Body of pancreas (tissue), 4 donors: ENCODE measurements around the gene UBR1. TPM values are rescaled to one million over a fixed set of nuclear protein-coding genes. Genes with fewer than 3 reads are reported as not detected.

Experiments
- ATAC-seq: fragments of 150-250 bp; one replicate; pipeline ENCODE4 v1.9.1; 2016
- DNase-seq, 4 donors: peaks; one replicate each; pipeline ENCODE4 v3.0.0-alpha.2; 2019
- H3K27ac ChIP-seq, 4 donors: fragments of 200-600 bp; sonication (generic); 1 replicate in 3 of 4; 2 replicates in 1 of 4; pipeline versions ENCODE4 v1.5.1 to v1.6.1; 2016 to 2019; ENCODE audit warnings: mild to moderate bottlenecking in 1 of 4, mixed read lengths in 1 of 4, moderate library complexity in 1 of 4
- H3K27me3 ChIP-seq, 2 donors: fragments of 200-600 bp; sonication (generic); one replicate each; pipeline ENCODE4 v1.6.0; 2016; ENCODE audit warnings: mild to moderate bottlenecking in 1 of 2
- H3K36me3 ChIP-seq, 2 donors: fragments of 200-600 bp; sonication (generic); replicated peaks in 1 of 2; 2 replicates each; pipeline ENCODE4 v1.5.1; 2016; ENCODE audit warnings: low read depth in 2 of 2; ENCODE audit not compliant: insufficient read depth in 1 of 2
- H3K4me1 ChIP-seq: fragments of 200-600 bp; sonication (generic); one replicate; pipeline ENCODE4 v1.6.0; 2016
- H3K4me3 ChIP-seq, 2 donors: fragments of 200-600 bp; sonication (generic); 1 replicate in 1 of 2; 2 replicates in 1 of 2; pipeline ENCODE4 v1.5.1; 2016 to 2019
- H3K9me3 ChIP-seq, 3 donors: fragments of 200-600 bp; sonication (generic); 1 replicate in 2 of 3; 2 replicates in 1 of 3; pipeline ENCODE4 v1.5.1; 2016
- POLR2A ChIP-seq, 3 donors: fragments of 450-650 bp; IDR thresholded peaks; one replicate each; pipeline ENCODE4 v1.6.1; 2016; ENCODE audit warnings: antibody characterized with exemption in 3 of 3, mild to moderate bottlenecking in 2 of 3
- WGBS, 2 donors: methylation state at CpG; one replicate each; pipeline ENCODE4 v1.1.5; 2017; 5-methylcytosine and 5-hydroxymethylcytosine counted together
- intact Hi-C: fragments of 100-400 bp; cut with DNase I; formaldehyde crosslinking; loops from one replicate; pipeline ENCODE4 v1.15.1; 2023
- total RNA-seq, 2 donors: library from RNA; depleted of rRNA; stranded (reverse); fragments of >200 nt; gene quantifications; one replicate each; pipeline ENCODE4 v1.1.0, GENCODE V29; 2016
- TF ChIP-seq, protein P1 (sequence below), 7 experiments: fragments of 450-650 bp in 4 of 7; fragments of 200-600 bp in 3 of 7; sonication (generic) in 3 of 7; IDR thresholded peaks; one replicate each; pipeline ENCODE4 v1.5.1; 2016 to 2019; ENCODE audit warnings: antibody characterized with exemption in 7 of 7

Gene UBR1
- total RNA-seq, 2 donors from 2014 or later = 18.5 to 29.3 TPM

DNA sequence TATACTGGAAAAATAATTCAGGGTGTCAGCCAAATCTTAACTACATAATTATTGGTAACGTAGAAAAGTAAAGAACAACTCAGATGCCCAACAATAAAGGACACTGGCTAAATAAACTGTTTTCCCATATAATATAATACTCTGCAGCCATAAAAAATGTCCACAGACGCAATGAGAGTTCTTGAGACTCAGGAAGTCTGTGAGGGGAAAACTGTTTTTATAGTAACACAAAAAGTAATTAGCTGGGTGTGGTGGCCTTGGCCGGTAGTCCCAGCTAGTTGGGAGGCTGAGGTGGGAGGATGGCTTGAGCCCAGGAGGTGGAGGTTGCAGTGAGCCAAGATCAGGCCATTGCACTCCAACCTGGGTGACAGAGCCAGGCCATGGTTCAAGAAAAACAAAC lies 5.5 kb upstream of the UBR1 start:
- H3K27me3 ChIP-seq = no peaks in the 10 kb centered on the region
- DNase-seq (no peak), ATAC-seq (no peak)
- intact Hi-C loops = no loop called here
- H3K9me3 ChIP-seq = no peaks in the 10 kb centered on the region
- H3K36me3 ChIP-seq = no peaks in the 10 kb centered on the region
- TF ChIP-seq, protein P1, sequence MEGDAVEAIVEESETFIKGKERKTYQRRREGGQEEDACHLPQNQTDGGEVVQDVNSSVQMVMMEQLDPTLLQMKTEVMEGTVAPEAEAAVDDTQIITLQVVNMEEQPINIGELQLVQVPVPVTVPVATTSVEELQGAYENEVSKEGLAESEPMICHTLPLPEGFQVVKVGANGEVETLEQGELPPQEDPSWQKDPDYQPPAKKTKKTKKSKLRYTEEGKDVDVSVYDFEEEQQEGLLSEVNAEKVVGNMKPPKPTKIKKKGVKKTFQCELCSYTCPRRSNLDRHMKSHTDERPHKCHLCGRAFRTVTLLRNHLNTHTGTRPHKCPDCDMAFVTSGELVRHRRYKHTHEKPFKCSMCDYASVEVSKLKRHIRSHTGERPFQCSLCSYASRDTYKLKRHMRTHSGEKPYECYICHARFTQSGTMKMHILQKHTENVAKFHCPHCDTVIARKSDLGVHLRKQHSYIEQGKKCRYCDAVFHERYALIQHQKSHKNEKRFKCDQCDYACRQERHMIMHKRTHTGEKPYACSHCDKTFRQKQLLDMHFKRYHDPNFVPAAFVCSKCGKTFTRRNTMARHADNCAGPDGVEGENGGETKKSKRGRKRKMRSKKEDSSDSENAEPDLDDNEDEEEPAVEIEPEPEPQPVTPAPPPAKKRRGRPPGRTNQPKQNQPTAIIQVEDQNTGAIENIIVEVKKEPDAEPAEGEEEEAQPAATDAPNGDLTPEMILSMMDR (IDR thresholded peaks at IDR 0.05) = no peak
- no peak for TF ChIP-seq POLR2A (IDR thresholded peaks at IDR 0.05)
- WGBS, 2 donors = 85 to 87% methylated on average over 3 of the region's 3 CpGs
- no peak overlapping the region for H3K27ac ChIP-seq
- H3K4me3 ChIP-seq = no peak overlapping the region
- H3K4me1 ChIP-seq = no peaks in the 10 kb centered on the region

DNA sequence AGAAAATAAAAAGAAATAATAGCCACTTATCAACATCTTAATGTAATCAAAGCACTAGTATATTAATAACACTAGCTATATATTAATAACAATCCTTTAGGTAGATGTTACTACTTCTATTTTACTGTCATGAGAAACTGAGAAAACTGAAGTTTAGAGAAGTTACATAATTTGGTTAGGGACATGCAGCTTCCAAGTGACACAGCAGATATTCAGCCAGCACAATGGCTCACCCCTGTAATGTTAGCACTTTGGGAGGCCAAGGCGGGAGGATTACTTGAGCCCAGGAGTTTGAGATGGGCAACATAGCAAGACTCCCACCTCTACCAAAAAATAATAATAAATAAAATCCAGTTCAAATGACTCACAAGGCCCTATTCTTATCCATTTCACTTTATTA lies 1.9 kb upstream of the UBR1 start:
- Histone ChIP-seq H3K27ac (no peak overlapping the region), H3K27me3 (no peaks in the 10 kb centered on the region), H3K4me1 (peaks cover 23% of the 10 kb centered on the region), H3K36me3 (no peaks in the 10 kb centered on the region), H3K4me3 (no peak overlapping the region), H3K9me3 (no peaks in the 10 kb centered on the region)
- TF ChIP-seq, protein P1 (IDR thresholded peaks at IDR 0.05) = no peak
- no peak for TF ChIP-seq POLR2A (IDR thresholded peaks at IDR 0.05)
- no peak for DNase-seq
- WGBS, 2 donors = 84 to 94% methylated on average over 1 of the region's 1 CpG
- no peak for ATAC-seq
- intact Hi-C loops = no loop called here

DNA sequence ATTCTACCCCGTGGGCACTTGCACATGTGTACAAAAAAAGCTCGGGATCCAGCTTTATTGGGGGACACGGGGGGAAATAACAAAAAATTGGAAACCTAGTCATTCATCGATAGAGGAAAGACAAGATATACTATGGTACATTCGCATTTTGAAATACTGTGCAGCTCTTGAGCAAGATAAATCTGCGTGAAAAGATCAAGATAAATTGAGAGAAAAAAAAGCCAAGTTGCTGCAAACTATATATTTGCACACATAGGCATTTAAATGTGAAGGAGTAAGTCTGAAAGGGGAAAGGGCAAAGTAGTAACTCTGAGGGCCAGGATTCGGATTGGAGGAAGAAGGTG lies 620 bp upstream of the UBR1 start:
- H3K27ac ChIP-seq = peak overlapping the region; percentile 82 to 88 (median 85)
- DNase-seq (no peak), ATAC-seq (no peak)
- no peaks in the 10 kb centered on the region for H3K27me3 ChIP-seq
- no peak for TF ChIP-seq POLR2A (IDR thresholded peaks at IDR 0.05)
- TF ChIP-seq, protein P1 (IDR thresholded peaks at IDR 0.05) = no peak
- WGBS, 2 donors = 14 to 19% methylated on average over 7 of the region's 7 CpGs
- peak overlapping the region in 1 of 2 donors; percentile 42 for H3K4me3 ChIP-seq
- no peaks in the 10 kb centered on the region for H3K9me3 ChIP-seq
- H3K4me1 ChIP-seq = peaks cover 25% of the 10 kb centered on the region
- H3K36me3 ChIP-seq = no peaks in the 10 kb centered on the region
- intact Hi-C loops = no loop called here

DNA sequence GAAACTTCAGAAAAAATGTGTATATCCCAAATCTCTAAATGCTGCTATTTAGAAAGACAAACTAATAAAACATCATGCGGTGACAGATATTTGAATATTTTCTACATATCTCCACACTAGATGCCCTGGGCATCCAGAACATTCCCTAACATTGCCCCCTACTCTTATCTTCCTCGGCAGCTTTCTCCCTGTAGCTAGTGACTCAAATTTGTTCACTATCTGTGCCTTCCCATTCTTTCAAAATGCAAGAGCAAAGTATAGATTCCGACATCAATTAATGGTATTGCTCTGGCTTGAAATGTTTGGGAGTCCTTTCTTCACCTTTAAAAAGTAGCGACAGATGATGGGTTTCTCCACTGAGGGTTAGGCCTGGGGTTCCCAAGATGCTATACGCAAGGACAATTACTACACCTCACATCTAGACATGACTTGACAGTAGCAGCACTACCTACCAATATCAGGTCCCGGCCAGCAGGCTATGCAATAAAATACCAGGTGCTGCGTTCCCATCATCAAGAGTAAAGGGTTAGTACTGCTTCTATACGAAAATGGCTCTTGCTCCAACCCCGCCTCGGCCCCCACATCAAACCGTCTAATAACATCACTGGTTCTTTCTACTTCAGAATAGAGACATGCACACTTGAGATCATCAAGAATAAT lies 631 bp downstream of the UBR1 start:
- intact Hi-C loops = no loop called here
- Histone ChIP-seq H3K4me3 (peak overlapping the region; percentile 42 to 58), H3K36me3 (no peaks in the 10 kb centered on the region), H3K9me3 (no peaks in the 10 kb centered on the region), H3K27me3 (no peaks in the 10 kb centered on the region), H3K4me1 (peaks cover 25% of the 10 kb centered on the region), H3K27ac (peak overlapping the region; percentile 82 to 88 (median 85))
- WGBS, 2 donors = 7 to 8% methylated on average over 9 to 11 of the region's 11 CpGs
- ATAC-seq = peak; percentile 80
- no peak for TF ChIP-seq POLR2A (IDR thresholded peaks at IDR 0.05)
- TF ChIP-seq, protein P1 (IDR thresholded peaks at IDR 0.05) = peak in 4 of 7 experiments; percentile 20 to 34 (median 30)
- peak; percentile 58 to 77 (median 73) for DNase-seq

DNA sequence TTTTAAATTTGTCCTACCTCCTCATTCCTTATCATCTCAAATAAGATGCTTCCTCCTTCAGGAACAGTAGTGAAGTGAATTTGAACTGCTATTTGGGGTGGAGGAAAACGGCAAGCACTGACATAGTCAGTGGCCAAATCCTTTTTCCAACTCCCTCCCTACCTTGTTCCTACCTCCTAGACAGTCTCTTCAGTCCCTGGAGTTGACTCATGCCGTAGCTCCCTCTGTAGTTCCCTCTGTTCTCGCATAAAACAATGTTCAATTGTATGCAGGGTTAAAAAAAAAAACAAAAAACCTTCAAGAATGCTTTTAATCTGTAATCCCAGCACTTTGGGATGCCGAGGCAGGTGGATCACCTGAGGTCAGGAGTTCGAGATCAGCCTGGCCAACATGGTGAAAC lies 1.4 kb downstream of the UBR1 start:
- H3K36me3 ChIP-seq = no peaks in the 10 kb centered on the region
- H3K27ac ChIP-seq = no peak overlapping the region
- DNase-seq (no peak), ATAC-seq (no peak)
- H3K4me1 ChIP-seq = peaks cover 25% of the 10 kb centered on the region
- intact Hi-C loops = no loop called here
- no peaks in the 10 kb centered on the region for H3K9me3 ChIP-seq
- WGBS, 2 donors = 33 to 55% methylated on average over 5 of the region's 5 CpGs
- no peak for TF ChIP-seq POLR2A (IDR thresholded peaks at IDR 0.05)
- no peaks in the 10 kb centered on the region for H3K27me3 ChIP-seq
- no peak overlapping the region for H3K4me3 ChIP-seq
